ENCODE results near the gene HINT3. TPM values are rescaled to one million over a fixed set of nuclear protein-coding genes. Genes with fewer than 3 reads are reported as not detected.

HINT3 gene
- total RNA-seq, 1 experiment from 2014 or later: 11.7 TPM

GRCh38 chr6:125984311-125984710 is 27.7 kb downstream of the HINT3 start:
- Histone ChIP-seq H3K23ac (ENCODE audit: insufficient read length, low read depth, low read length) (no peak overlapping the region), H2BK120ac (ENCODE audit: low read depth, low read length, poor library complexity, severe bottlenecking) (no peak overlapping the region), H4K5ac (ENCODE audit: insufficient read length, low read depth, low read length) (no peak overlapping the region), H3K56ac (ENCODE audit: insufficient read length, low read depth, low read length) (no peak overlapping the region), H3K4ac (ENCODE audit: low read depth, low read length) (no peak overlapping the region), H3K18ac (ENCODE audit: insufficient read length, low read depth, low read length) (no peak overlapping the region), H2AK5ac (ENCODE audit: insufficient read length, low read length) (no peak overlapping the region), H3K79me2 (ENCODE audit: insufficient read depth, low read length) (peaks cover 12% of the 10 kb centered on the region; the same call in 1 of the 2 replicates), H2BK20ac (ENCODE audit: low read depth, low read length, poor library complexity, severe bottlenecking) (no peak overlapping the region), H3K79me1 (ENCODE audit: insufficient read depth, low read depth, low read length, poor library complexity, severe bottlenecking) (no peaks in the 10 kb centered on the region), H2BK5ac (ENCODE audit: insufficient read length, low read length) (no peak overlapping the region), H3K9ac (ENCODE audit: extremely low read depth, insufficient read length, low read length) (no peak overlapping the region), H3T11ph (ENCODE audit: low read length) (no peak overlapping the region), H3K27ac (ENCODE audit: insufficient read length, low read depth, low read length) (no peak overlapping the region), H2AFZ (ENCODE audit: low read length) (no peak overlapping the region), H2BK12ac (ENCODE audit: insufficient read length, low read depth, low read length) (no peak overlapping the region), H3K4me2 (ENCODE audit: insufficient read depth, insufficient read length, low read length) (no peak overlapping the region), H3K14ac (ENCODE audit: insufficient read depth, low read length) (no peak overlapping the region), H3K4me1 (ENCODE audit: insufficient read depth, low read length) (peaks cover 4% of the 10 kb centered on the region; the same call in 1 of the 2 replicates), H4K8ac (replicated peaks; ENCODE audit: insufficient read length, low read depth, low read length) (no peak overlapping the region), H3K27me3 (ENCODE audit: insufficient read depth, low read length) (no peaks in the 10 kb centered on the region), H4K91ac (ENCODE audit: insufficient read length, low read depth, low read length) (no peak overlapping the region), H3K9me3 (ENCODE audit: control insufficient read depth, low read depth, low read length) (no peaks in the 10 kb centered on the region), H2BK15ac (ENCODE audit: low read depth, low read length) (no peak overlapping the region), H4K20me1 (ENCODE audit: control insufficient read depth, insufficient read depth, insufficient read length) (no peaks in the 10 kb centered on the region), H3K23me2 (ENCODE audit: insufficient read length, low read depth, low read length, poor library complexity, severe bottlenecking) (peaks cover 6% of the 10 kb centered on the region)
- no CpG with 5 or more reads among the region's 2 CpGs for WGBS (ENCODE audit: extremely low coverage, insufficient read length, low lambda C conversion rate)
- Mint-ChIP-seq H3K27ac (no peak overlapping the region), H3K4me3 (no peak overlapping the region), H3K27me3 (ENCODE audit: low read depth) (no peaks in the 10 kb centered on the region), H3K4me1 (peaks cover 0 to 3% of the 10 kb centered on the region in 2 experiments), H3K36me3 (ENCODE audit: insufficient read depth in 1 of 3, low read depth in 3 of 3) (no peaks in the 10 kb centered on the region), H3K9me3 (no peaks in the 10 kb centered on the region)
- no peak for DNase-seq
- no peak for TF ChIP-seq CTCF (conservative IDR thresholded peaks at IDR 0.05)

Measured in H9 (cell line).